Measurements from ENCODE around the gene TC2N.

Gene TC2N

GRCh38 chr14:91831337-91831736 lies 36.0 kb downstream of the TC2N start:
- Histone ChIP-seq H2AFZ (ENCODE audit: low read depth, low read length) (no peak overlapping the region), H3K27ac (ENCODE audit: low read length) (no peak overlapping the region), H3K27me3 (ENCODE audit: low read depth, low read length) (no peaks in the 10 kb centered on the region), H3K9me3 (ENCODE audit: insufficient read depth, low read length) (peaks cover 10% of the 10 kb centered on the region; the same call in 1 of the 2 replicates), H3K4me3 (ENCODE audit: low read length) (no peak overlapping the region), H3K4me2 (ENCODE audit: low read length) (peak overlapping the region; percentile 57; the same call in 1 of the 2 replicates), H3K4me1 (ENCODE audit: low read length) (peaks cover 57% of the 10 kb centered on the region), H3K9ac (ENCODE audit: low read length) (no peak overlapping the region), H3K79me2 (ENCODE audit: low read length) (no peaks in the 10 kb centered on the region), H4K20me1 (ENCODE audit: insufficient read depth, low read length) (no peaks in the 10 kb centered on the region), H3K36me3 (replicated peaks; ENCODE audit: low read depth, low read length) (peaks cover 5% of the 10 kb centered on the region)
- TF ChIP-seq EZH2phosphoT487 (IDR thresholded peaks at IDR 0.05; ENCODE audit: low read depth) (no peak), CTCF (IDR thresholded peaks at IDR 0.05; ENCODE audit: low read depth, low read length) (no peak)

GRCh38 chr14:91830777-91831176 lies 36.6 kb downstream of the TC2N start:
- Histone ChIP-seq H3K27ac (ENCODE audit: low read length) (no peak overlapping the region; the same call in 1 of the 2 replicates), H3K4me1 (ENCODE audit: low read length) (peaks cover 57% of the 10 kb centered on the region), H3K79me2 (ENCODE audit: low read length) (no peaks in the 10 kb centered on the region), H3K9ac (ENCODE audit: low read length) (no peak overlapping the region), H4K20me1 (ENCODE audit: insufficient read depth, low read length) (no peaks in the 10 kb centered on the region), H3K4me3 (ENCODE audit: low read length) (no peak overlapping the region; the same call in 1 of the 2 replicates), H3K4me2 (ENCODE audit: low read length) (peak overlapping the region; percentile 57), H2AFZ (ENCODE audit: low read depth, low read length) (no peak overlapping the region), H3K36me3 (replicated peaks; ENCODE audit: low read depth, low read length) (peaks cover 5% of the 10 kb centered on the region), H3K9me3 (ENCODE audit: insufficient read depth, low read length) (peaks cover 10% of the 10 kb centered on the region; the same call in 1 of the 2 replicates), H3K27me3 (ENCODE audit: low read depth, low read length) (no peaks in the 10 kb centered on the region)
- TF ChIP-seq EZH2phosphoT487 (IDR thresholded peaks at IDR 0.05; ENCODE audit: low read depth) (no peak), CTCF (IDR thresholded peaks at IDR 0.05; ENCODE audit: low read depth, low read length) (no peak)

- H3K27ac ChIP-seq (ENCODE audit: low read length): no peak overlapping the region
- H3K79me2 ChIP-seq (ENCODE audit: low read length): no peaks in the 10 kb centered on the region
- no peak overlapping the region for H3K9ac ChIP-seq (ENCODE audit: low read length)
- H3K27me3 ChIP-seq (ENCODE audit: low read depth, low read length): no peaks in the 10 kb centered on the region
- no peak for TF ChIP-seq EZH2phosphoT487 (IDR thresholded peaks at IDR 0.05; ENCODE audit: low read depth)
- no peak for TF ChIP-seq CTCF (IDR thresholded peaks at IDR 0.05; ENCODE audit: low read depth, low read length)
- no peak overlapping the region for H2AFZ ChIP-seq (ENCODE audit: low read depth, low read length)
- peak overlapping the region; percentile 57; the same call in 1 of the 2 replicates for H3K4me2 ChIP-seq (ENCODE audit: low read length)
- H4K20me1 ChIP-seq (ENCODE audit: insufficient read depth, low read length): no peaks in the 10 kb centered on the region
- peaks cover 10% of the 10 kb centered on the region; the same call in 1 of the 2 replicates for H3K9me3 ChIP-seq (ENCODE audit: insufficient read depth, low read length)
- H3K36me3 ChIP-seq (replicated peaks; ENCODE audit: low read depth, low read length): peaks cover 5% of the 10 kb centered on the region
- peaks cover 46% of the 10 kb centered on the region for H3K4me1 ChIP-seq (ENCODE audit: low read length)
- H3K4me3 ChIP-seq (ENCODE audit: low read length): no peak overlapping the region
Measured at GRCh38 chr14:91829511-91829910, 37.8 kb downstream of the TC2N start.

GRCh38 chr14:91827746-91828145 lies 39.6 kb downstream of the TC2N start:
- Histone ChIP-seq H3K4me1 (ENCODE audit: low read length) (peaks cover 35% of the 10 kb centered on the region), H4K20me1 (ENCODE audit: insufficient read depth, low read length) (no peaks in the 10 kb centered on the region), H3K4me2 (ENCODE audit: low read length) (no peak overlapping the region), H3K9me3 (ENCODE audit: insufficient read depth, low read length) (peaks cover 10% of the 10 kb centered on the region; the same call in 1 of the 2 replicates), H3K9ac (ENCODE audit: low read length) (no peak overlapping the region), H3K79me2 (ENCODE audit: low read length) (no peaks in the 10 kb centered on the region), H3K36me3 (replicated peaks; ENCODE audit: low read depth, low read length) (peaks cover 5% of the 10 kb centered on the region), H3K4me3 (ENCODE audit: low read length) (no peak overlapping the region), H2AFZ (ENCODE audit: low read depth, low read length) (no peak overlapping the region), H3K27me3 (ENCODE audit: low read depth, low read length) (no peaks in the 10 kb centered on the region), H3K27ac (ENCODE audit: low read length) (no peak overlapping the region)
- TF ChIP-seq CTCF (IDR thresholded peaks at IDR 0.05; ENCODE audit: low read depth, low read length) (no peak), EZH2phosphoT487 (IDR thresholded peaks at IDR 0.05; ENCODE audit: low read depth) (no peak)

Data from OCI-LY3 (cell line).